Right atrium auricular region (tissue), 2 donors: ENCODE data around the gene ELMO3. TPM values are rescaled to one million over a fixed set of nuclear protein-coding genes. Genes with fewer than 3 reads are reported as not detected.

Experiments
- DNase-seq: peaks from one replicate; pipeline ENCODE4 v3.0.0-alpha.2; 2019; ENCODE audit warnings: low spot score
- H3K27ac ChIP-seq, 2 donors: fragments of 200-600 bp; sonication (generic); 1 replicate in 1 of 2; 2 replicates in 1 of 2; pipeline ENCODE4 v1.5.1; 2016 to 2019
- H3K27me3 ChIP-seq, 2 donors: fragments of 200-600 bp; sonication (generic); one replicate each; pipeline versions ENCODE4 v1.5.1 to v1.6.0; 2017 to 2019
- H3K36me3 ChIP-seq: fragments of 200-600 bp; sonication (generic); one replicate; pipeline ENCODE4 v1.5.1; 2016
- H3K4me1 ChIP-seq, 2 donors: fragments of 200-600 bp; sonication (generic); one replicate each; pipeline versions ENCODE4 v1.5.1 to v1.6.0; 2017 to 2019
- H3K4me3 ChIP-seq, 2 donors: fragments of 200-600 bp; sonication (generic); 1 replicate in 1 of 2; 2 replicates in 1 of 2; pipeline ENCODE4 v1.5.1; 2017 to 2019; ENCODE audit warnings: mild to moderate bottlenecking in 1 of 2, moderate library complexity in 1 of 2
- H3K9me3 ChIP-seq, 2 donors: fragments of 200-600 bp; sonication (generic); one replicate each; pipeline ENCODE4 v1.5.1; 2019
- microRNA counts, 2 donors: library from miRNA; unstranded; fragments of <30 nt; microRNA quantifications; one replicate each; lab custom pipeline; 2016 to 2017
- microRNA-seq, 2 donors: library from miRNA; unstranded; fragments of <30 nt; microRNA quantifications; one replicate each; pipeline ENCODE4, GENCODE V29; 2016 to 2017; ENCODE audit warnings: borderline number of aligned reads in 2 of 2, borderline replicate concordance in 1 of 2
- total RNA-seq, 2 donors: library from RNA; depleted of rRNA; stranded (reverse); fragments of >200 nt; gene quantifications; one replicate each; pipeline ENCODE4 v1.1.0, GENCODE V29; 2016
- TF ChIP-seq, protein P1 (sequence below), 2 donors: fragments of 200-600 bp; sonication (generic); IDR thresholded peaks; one replicate each; pipeline ENCODE4 v1.5.1; 2019; ENCODE audit warnings: antibody characterized with exemption in 2 of 2

Gene ELMO3
- total RNA-seq, 2 donors from 2014 or later, result 0.37 to 2.2 TPM

GRCh38 chr16:67250045-67250327 is 51.1 kb downstream of the ELMO3 start:
- no peak overlapping the region for H3K27ac ChIP-seq
- no peaks in the 10 kb centered on the region for H3K36me3 ChIP-seq
- DNase-seq, result no peak
- H3K9me3 ChIP-seq, result no peaks in the 10 kb centered on the region
- no peaks in the 10 kb centered on the region for H3K27me3 ChIP-seq
- H3K4me1 ChIP-seq, result peaks cover 0 to 36% of the 10 kb centered on the region in 2 donors
- TF ChIP-seq, protein P1, sequence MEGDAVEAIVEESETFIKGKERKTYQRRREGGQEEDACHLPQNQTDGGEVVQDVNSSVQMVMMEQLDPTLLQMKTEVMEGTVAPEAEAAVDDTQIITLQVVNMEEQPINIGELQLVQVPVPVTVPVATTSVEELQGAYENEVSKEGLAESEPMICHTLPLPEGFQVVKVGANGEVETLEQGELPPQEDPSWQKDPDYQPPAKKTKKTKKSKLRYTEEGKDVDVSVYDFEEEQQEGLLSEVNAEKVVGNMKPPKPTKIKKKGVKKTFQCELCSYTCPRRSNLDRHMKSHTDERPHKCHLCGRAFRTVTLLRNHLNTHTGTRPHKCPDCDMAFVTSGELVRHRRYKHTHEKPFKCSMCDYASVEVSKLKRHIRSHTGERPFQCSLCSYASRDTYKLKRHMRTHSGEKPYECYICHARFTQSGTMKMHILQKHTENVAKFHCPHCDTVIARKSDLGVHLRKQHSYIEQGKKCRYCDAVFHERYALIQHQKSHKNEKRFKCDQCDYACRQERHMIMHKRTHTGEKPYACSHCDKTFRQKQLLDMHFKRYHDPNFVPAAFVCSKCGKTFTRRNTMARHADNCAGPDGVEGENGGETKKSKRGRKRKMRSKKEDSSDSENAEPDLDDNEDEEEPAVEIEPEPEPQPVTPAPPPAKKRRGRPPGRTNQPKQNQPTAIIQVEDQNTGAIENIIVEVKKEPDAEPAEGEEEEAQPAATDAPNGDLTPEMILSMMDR (IDR thresholded peaks at IDR 0.05), result no peak
- no peak overlapping the region for H3K4me3 ChIP-seq

GRCh38 chr16:67252609-67253497 is 53.9 kb downstream of the ELMO3 start:
- H3K36me3 ChIP-seq, result no peaks in the 10 kb centered on the region
- H3K4me1 ChIP-seq, result peaks cover 0 to 21% of the 10 kb centered on the region in 2 donors
- no peaks in the 10 kb centered on the region for H3K9me3 ChIP-seq
- TF ChIP-seq, protein P1 (IDR thresholded peaks at IDR 0.05), result no peak
- DNase-seq, result no peak
- H3K27me3 ChIP-seq, result no peaks in the 10 kb centered on the region
- H3K4me3 ChIP-seq, result no peak overlapping the region
- no peak overlapping the region for H3K27ac ChIP-seq

MicroRNA genes within 50 kb of the gene (microRNA counts, 767-probe panel; counts per million panel counts)
- 0 to 1,333 counts per million in 2 donors for microRNA hsa-miR-328 (lab: Ali Mortazavi, UCI)

Small RNAs within 50 kb of the gene (microRNA-seq; reads per million reads assigned to microRNA genes)
- gene MIR328, result 145 to 172 reads per million in 2 donors

Other genes with a start within 250 kb of the ELMO3 start
- under 1 TPM; 0.16 to 0.89 TPM for gene CES3, start 237.9 kb upstream of the ELMO3 start, total RNA-seq
- gene CES4A, start 210.5 kb upstream of the ELMO3 start, total RNA-seq, result 10 to 100 TPM in 1 of 2 donors, 1 to 10 TPM in 1; 7.8 to 20.6 TPM
- gene CBFB, start 170.0 kb upstream of the ELMO3 start, total RNA-seq, result 10 to 100 TPM; 25.7 to 49.3 TPM
- gene PHAF1, start 89.2 kb upstream of the ELMO3 start, total RNA-seq, result 10 to 100 TPM; 10.3 TPM
- 10 to 100 TPM; 12.2 to 31.6 TPM for gene B3GNT9, start 48.1 kb upstream of the ELMO3 start, total RNA-seq
- 10 to 100 TPM; 12.8 to 16.1 TPM for gene TRADD, start 39.2 kb upstream of the ELMO3 start, total RNA-seq
- gene FBXL8, start 39.2 kb upstream of the ELMO3 start, total RNA-seq, result 10 to 100 TPM in 1 of 2 donors, 1 to 10 TPM in 1; 9.5 to 11.6 TPM
- gene HSF4, start 34.4 kb upstream of the ELMO3 start, total RNA-seq, result 100 to 1,000 TPM in 1 of 2 donors, 10 to 100 TPM in 1; 15.3 to 157 TPM
- 100 to 1,000 TPM in 1 of 2 donors, 10 to 100 TPM in 1; 87.5 to 103 TPM for gene NOL3, start 28.6 kb upstream of the ELMO3 start, total RNA-seq
- 1 to 10 TPM; 4.2 to 7.8 TPM for gene MATCAP1, start 15.2 kb upstream of the ELMO3 start, total RNA-seq
- gene EXOC3L1, start 9.0 kb upstream of the ELMO3 start, total RNA-seq, result 1 to 10 TPM; 2.2 to 2.5 TPM
- gene E2F4, start 7.0 kb upstream of the ELMO3 start, total RNA-seq, result 10 to 100 TPM; 53.8 to 70.3 TPM
- 10 to 100 TPM; 16.9 to 27.8 TPM for gene TMEM208, start 28.0 kb downstream of the ELMO3 start, total RNA-seq
- 10 to 100 TPM in 1 of 2 donors, 1 to 10 TPM in 1; 5.3 to 11.6 TPM for gene FHOD1, start 48.4 kb downstream of the ELMO3 start, total RNA-seq
- gene SLC9A5, start 49.8 kb downstream of the ELMO3 start, total RNA-seq, result 1 to 10 TPM; 1.5 to 2.4 TPM
- gene PLEKHG4, start 80.4 kb downstream of the ELMO3 start, total RNA-seq, result 1 to 10 TPM; 1.1 to 3.9 TPM
- gene KCTD19, start 127.6 kb downstream of the ELMO3 start, total RNA-seq, result under 1 TPM in 1 of 2 donors, not detected in 1; 0.08 TPM
- under 1 TPM; 0.33 to 0.43 TPM for gene LRRC36, start 127.7 kb downstream of the ELMO3 start, total RNA-seq
- 10 to 100 TPM; 24.1 to 56.4 TPM for gene TPPP3, start 194.4 kb downstream of the ELMO3 start, total RNA-seq
- gene ZDHHC1, start 217.3 kb downstream of the ELMO3 start, total RNA-seq, result 10 to 100 TPM in 1 of 2 donors, 1 to 10 TPM in 1; 8.9 to 11.8 TPM
- gene HSD11B2, start 232.0 kb downstream of the ELMO3 start, total RNA-seq, result not detected